PC-9 (cell line): ENCODE data around the gene XAB2.

Experiments used
- CTCF ChIP-seq: fragments of 200-600 bp; sonication (generic); conservative IDR thresholded peaks from 2 replicates; pipeline ENCODE4 v1.6.1; 2017; ENCODE audit warnings: mixed run types, antibody characterized with exemption, mild to moderate bottlenecking, moderate library complexity
- EZH2 ChIP-seq: fragments of 200-600 bp; sonication (generic); IDR thresholded peaks from 2 replicates; pipeline ENCODE4 v1.8.0; 2017; ENCODE audit warnings: antibody characterized with exemption, low read depth

- TF ChIP-seq CTCF: no peak
- TF ChIP-seq EZH2: no peak
Measured at GRCh38 chr19:7638802-7639465, 9.6 kb upstream of the XAB2 start.
